GM23338 (cell line): ENCODE results near the gene TLR9.

Experiments
- CREB1 ChIP-seq: fragments of 250-450 bp; sonication (Bioruptor Pico); IDR thresholded peaks from 2 replicates; pipeline ENCODE4 v1.5.0; 2020; ENCODE audit warnings: low read depth, mild to moderate bottlenecking, moderate library complexity
- CTCF ChIP-seq, 2 experiments: fragments of 200-600 bp in 1 of 2; sonication (generic) in 1 of 2; conservative IDR thresholded peaks; 2 replicates each; pipeline versions ENCODE4 v1.5.1 to v1.6.1; 2016 to 2017; ENCODE audit warnings: antibody characterized with exemption in 2 of 2, low read depth in 2 of 2, mild to moderate bottlenecking in 2 of 2, moderate library complexity in 1 of 2
- EZH2 ChIP-seq: fragments of 200-600 bp; sonication (generic); IDR thresholded peaks from one replicate; pipeline ENCODE4 v1.8.0; 2017; ENCODE audit warnings: antibody characterized with exemption, mild to moderate bottlenecking, low read depth; ENCODE audit not compliant: unreplicated experiment
- EZH2phosphoT487 ChIP-seq: fragments of 200-600 bp; sonication (generic); IDR thresholded peaks from one replicate; pipeline ENCODE4 v1.8.1; 2018; ENCODE audit warnings: antibody characterized with exemption; ENCODE audit not compliant: unreplicated experiment
- JUNB ChIP-seq: IDR thresholded peaks from one replicate; pipeline ENCODE4 v1.6.1; 2016; ENCODE audit warnings: antibody characterized with exemption; ENCODE audit not compliant: unreplicated experiment
- NANOG ChIP-seq: IDR thresholded peaks from 2 replicates; pipeline ENCODE4 v1.6.1; 2016; ENCODE audit warnings: antibody characterized with exemption, borderline replicate concordance
- POLR2AphosphoS5 ChIP-seq: IDR thresholded peaks from 2 replicates; pipeline ENCODE4 v1.6.1; 2016; ENCODE audit warnings: antibody characterized with exemption, low read depth
- REST ChIP-seq: IDR thresholded peaks from one replicate; pipeline ENCODE4 v1.6.1; 2018; ENCODE audit warnings: antibody characterized with exemption; ENCODE audit not compliant: unreplicated experiment
- STAT1 ChIP-seq: IDR thresholded peaks from one replicate; pipeline ENCODE4 v1.6.1; 2016; ENCODE audit warnings: antibody characterized with exemption; ENCODE audit not compliant: unreplicated experiment
- ZNF114 ChIP-seq: fragments of 250-450 bp; sonication (Bioruptor Pico); IDR thresholded peaks from 2 replicates; pipeline ENCODE4 v1.5.0; 2020; ENCODE audit warnings: mild to moderate bottlenecking, moderate library complexity
- ZNF331 ChIP-seq: fragments of 250-450 bp; sonication (Bioruptor Pico); IDR thresholded peaks from 2 replicates; pipeline ENCODE4 v1.5.0; 2020; ENCODE audit warnings: low read depth, mild to moderate bottlenecking, moderate library complexity
- TF ChIP-seq, protein P1 (sequence below): IDR thresholded peaks from 2 replicates; pipeline ENCODE4 v1.6.1; 2016; ENCODE audit warnings: antibody characterized with exemption
- TF ChIP-seq, protein P2 (sequence below): fragments of 250-450 bp; sonication (Bioruptor Pico); IDR thresholded peaks from 2 replicates; pipeline ENCODE4 v1.5.0; 2020; ENCODE audit warnings: mild to moderate bottlenecking, moderate library complexity

DNA sequence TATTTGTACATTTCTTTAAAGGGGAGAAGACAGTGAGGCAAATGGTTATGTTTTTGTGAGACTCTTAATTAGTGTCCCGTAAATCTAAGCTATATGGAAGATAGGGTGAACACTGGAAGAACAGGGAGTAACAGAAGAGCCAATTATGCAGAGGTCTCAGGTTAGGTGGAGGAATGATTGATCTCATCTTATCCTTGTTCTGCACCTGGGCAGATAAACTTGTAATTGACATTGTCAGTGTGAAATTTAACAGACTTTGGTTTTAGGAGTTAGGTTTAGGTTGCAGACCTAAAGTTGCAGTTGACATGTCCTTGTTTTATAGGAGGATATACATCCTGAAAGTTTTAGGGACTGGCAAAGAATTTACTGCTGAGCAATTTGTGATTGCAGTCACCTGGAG lies 16.6 kb upstream of the TLR9 start:
- TF ChIP-seq CTCF (conservative IDR thresholded peaks at IDR 0.05; ENCODE audit: low read depth in 2 of 2) (no peak), POLR2AphosphoS5 (no peak), EZH2phosphoT487 (no peak), REST (no peak), EZH2 (no peak), STAT1 (no peak), NANOG (no peak), JUNB (no peak), CREB1 (CRISPR knock-in tag) (no peak), ZNF331 (CRISPR knock-in tag) (no peak), ZNF114 (CRISPR knock-in tag) (no peak)
- TF ChIP-seq, protein P1, sequence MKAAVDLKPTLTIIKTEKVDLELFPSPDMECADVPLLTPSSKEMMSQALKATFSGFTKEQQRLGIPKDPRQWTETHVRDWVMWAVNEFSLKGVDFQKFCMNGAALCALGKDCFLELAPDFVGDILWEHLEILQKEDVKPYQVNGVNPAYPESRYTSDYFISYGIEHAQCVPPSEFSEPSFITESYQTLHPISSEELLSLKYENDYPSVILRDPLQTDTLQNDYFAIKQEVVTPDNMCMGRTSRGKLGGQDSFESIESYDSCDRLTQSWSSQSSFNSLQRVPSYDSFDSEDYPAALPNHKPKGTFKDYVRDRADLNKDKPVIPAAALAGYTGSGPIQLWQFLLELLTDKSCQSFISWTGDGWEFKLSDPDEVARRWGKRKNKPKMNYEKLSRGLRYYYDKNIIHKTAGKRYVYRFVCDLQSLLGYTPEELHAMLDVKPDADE: no peak
- TF ChIP-seq, protein P2, sequence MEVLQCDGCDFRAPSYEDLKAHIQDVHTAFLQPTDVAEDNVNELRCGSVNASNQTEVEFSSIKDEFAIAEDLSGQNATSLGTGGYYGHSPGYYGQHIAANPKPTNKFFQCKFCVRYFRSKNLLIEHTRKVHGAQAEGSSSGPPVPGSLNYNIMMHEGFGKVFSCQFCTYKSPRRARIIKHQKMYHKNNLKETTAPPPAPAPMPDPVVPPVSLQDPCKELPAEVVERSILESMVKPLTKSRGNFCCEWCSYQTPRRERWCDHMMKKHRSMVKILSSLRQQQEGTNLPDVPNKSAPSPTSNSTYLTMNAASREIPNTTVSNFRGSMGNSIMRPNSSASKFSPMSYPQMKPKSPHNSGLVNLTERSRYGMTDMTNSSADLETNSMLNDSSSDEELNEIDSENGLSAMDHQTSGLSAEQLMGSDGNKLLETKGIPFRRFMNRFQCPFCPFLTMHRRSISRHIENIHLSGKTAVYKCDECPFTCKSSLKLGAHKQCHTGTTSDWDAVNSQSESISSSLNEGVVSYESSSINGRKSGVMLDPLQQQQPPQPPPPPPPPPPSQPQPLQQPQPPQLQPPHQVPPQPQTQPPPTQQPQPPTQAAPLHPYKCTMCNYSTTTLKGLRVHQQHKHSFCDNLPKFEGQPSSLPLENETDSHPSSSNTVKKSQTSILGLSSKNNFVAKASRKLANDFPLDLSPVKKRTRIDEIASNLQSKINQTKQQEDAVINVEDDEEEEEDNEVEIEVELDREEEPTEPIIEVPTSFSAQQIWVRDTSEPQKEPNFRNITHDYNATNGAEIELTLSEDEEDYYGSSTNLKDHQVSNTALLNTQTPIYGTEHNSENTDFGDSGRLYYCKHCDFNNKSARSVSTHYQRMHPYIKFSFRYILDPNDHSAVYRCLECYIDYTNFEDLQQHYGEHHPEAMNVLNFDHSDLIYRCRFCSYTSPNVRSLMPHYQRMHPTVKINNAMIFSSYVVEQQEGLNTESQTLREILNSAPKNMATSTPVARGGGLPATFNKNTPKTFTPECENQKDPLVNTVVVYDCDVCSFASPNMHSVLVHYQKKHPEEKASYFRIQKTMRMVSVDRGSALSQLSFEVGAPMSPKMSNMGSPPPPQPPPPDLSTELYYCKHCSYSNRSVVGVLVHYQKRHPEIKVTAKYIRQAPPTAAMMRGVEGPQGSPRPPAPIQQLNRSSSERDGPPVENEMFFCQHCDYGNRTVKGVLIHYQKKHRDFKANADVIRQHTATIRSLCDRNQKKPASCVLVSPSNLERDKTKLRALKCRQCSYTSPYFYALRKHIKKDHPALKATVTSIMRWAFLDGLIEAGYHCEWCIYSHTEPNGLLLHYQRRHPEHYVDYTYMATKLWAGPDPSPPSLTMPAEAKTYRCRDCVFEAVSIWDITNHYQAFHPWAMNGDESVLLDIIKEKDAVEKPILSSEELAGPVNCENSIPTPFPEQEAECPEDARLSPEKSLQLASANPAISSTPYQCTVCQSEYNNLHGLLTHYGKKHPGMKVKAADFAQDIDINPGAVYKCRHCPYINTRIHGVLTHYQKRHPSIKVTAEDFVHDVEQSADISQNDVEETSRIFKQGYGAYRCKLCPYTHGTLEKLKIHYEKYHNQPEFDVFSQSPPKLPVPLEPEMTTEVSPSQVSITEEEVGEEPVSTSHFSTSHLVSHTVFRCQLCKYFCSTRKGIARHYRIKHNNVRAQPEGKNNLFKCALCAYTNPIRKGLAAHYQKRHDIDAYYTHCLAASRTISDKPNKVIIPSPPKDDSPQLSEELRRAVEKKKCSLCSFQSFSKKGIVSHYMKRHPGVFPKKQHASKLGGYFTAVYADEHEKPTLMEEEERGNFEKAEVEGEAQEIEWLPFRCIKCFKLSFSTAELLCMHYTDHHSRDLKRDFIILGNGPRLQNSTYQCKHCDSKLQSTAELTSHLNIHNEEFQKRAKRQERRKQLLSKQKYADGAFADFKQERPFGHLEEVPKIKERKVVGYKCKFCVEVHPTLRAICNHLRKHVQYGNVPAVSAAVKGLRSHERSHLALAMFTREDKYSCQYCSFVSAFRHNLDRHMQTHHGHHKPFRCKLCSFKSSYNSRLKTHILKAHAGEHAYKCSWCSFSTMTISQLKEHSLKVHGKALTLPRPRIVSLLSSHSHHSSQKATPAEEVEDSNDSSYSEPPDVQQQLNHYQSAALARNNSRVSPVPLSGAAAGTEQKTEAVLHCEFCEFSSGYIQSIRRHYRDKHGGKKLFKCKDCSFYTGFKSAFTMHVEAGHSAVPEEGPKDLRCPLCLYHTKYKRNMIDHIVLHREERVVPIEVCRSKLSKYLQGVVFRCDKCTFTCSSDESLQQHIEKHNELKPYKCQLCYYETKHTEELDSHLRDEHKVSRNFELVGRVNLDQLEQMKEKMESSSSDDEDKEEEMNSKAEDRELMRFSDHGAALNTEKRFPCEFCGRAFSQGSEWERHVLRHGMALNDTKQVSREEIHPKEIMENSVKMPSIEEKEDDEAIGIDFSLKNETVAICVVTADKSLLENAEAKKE (CRISPR knock-in tag): no peak
